ENCODE measurements around the gene TXLNG.

TXLNG gene

DNA sequence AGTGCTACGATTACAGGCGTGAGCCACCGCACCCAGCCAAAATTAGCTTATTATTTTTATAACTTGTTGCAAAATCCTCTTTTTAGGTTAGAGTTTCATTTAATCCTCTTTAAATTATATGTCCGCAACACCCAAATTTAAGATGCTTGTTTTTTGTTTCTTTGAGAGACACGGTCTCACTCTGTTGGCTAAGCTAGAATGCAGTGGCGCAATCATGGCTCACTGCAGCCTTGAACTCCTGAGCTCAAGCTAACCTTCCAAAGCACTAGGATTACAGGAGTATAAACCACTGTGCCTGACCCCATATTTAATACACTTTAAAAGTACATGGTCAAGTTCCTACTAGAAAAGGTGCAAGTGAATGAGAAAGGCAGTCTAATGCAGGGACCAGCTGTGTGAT lies 81.7 kb downstream of the TXLNG start:
- H3K4me3 ChIP-seq (ENCODE audit: low read length), result no peak overlapping the region; the same call in 1 of the 2 replicates
- TF ChIP-seq ZNF274 (IDR thresholded peaks at IDR 0.05; ENCODE audit: low read depth, low read length), result no peak

- no peak for TF ChIP-seq ZNF274 (IDR thresholded peaks at IDR 0.05; ENCODE audit: low read depth, low read length)
- H3K4me3 ChIP-seq (ENCODE audit: low read length), result peak overlapping the region; percentile 93
These were observed 82.7 kb downstream of the TXLNG start for GRCh38 chrX:16868920-16869319.

DNA sequence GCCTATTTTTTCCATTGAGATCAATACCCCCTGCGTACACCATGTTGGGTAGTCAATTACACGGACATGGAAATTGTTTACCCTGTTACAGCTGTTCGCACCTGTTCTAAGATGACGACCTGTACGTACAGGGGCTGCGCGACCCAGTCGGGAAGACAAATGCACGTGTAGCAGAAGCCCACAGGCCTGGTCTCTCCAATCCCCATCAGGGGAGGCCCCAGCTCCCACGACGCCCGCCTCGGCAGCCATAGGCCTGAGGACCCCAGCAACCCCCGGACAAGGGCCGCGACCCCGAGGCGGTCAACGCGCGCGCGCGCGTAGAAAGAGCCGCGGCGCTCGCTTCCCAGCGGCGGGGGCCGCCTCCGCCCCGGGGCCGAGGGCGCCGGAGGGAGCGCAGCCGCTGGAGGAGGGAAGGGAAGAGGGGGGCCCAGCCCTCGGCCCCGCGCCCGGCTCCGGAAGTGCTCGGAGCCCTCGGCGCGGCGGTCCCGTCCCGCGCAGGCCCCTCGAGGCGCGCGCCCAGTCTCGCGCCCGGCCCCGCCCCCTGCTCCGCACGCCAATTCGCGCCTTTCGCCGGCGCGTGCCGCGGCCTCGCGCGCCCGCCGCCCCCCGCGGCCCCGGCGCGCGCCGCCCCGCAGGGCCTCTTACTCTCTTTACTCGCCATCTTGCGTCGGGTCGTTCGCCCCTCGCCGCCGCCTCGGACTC lies 83.3 kb downstream of the TXLNG start:
- TF ChIP-seq ZNF274 (IDR thresholded peaks at IDR 0.05; ENCODE audit: low read depth, low read length), result no peak
- peak overlapping the region; percentile 93 for H3K4me3 ChIP-seq (ENCODE audit: low read length)

- no peak for TF ChIP-seq ZNF274 (IDR thresholded peaks at IDR 0.05; ENCODE audit: low read depth, low read length)
- peak within 1 kb of the TSS; percentile 93 for H3K4me3 ChIP-seq (ENCODE audit: low read length)
These were observed 84.0 kb downstream of the TXLNG start, which contains the start of gene RBBP7 for GRCh38 chrX:16870095-16870861. Gene RBBP7 (minus strand): TSS chrX:16870362. CDS start chrX:16870053, 309 bp downstream.

DNA sequence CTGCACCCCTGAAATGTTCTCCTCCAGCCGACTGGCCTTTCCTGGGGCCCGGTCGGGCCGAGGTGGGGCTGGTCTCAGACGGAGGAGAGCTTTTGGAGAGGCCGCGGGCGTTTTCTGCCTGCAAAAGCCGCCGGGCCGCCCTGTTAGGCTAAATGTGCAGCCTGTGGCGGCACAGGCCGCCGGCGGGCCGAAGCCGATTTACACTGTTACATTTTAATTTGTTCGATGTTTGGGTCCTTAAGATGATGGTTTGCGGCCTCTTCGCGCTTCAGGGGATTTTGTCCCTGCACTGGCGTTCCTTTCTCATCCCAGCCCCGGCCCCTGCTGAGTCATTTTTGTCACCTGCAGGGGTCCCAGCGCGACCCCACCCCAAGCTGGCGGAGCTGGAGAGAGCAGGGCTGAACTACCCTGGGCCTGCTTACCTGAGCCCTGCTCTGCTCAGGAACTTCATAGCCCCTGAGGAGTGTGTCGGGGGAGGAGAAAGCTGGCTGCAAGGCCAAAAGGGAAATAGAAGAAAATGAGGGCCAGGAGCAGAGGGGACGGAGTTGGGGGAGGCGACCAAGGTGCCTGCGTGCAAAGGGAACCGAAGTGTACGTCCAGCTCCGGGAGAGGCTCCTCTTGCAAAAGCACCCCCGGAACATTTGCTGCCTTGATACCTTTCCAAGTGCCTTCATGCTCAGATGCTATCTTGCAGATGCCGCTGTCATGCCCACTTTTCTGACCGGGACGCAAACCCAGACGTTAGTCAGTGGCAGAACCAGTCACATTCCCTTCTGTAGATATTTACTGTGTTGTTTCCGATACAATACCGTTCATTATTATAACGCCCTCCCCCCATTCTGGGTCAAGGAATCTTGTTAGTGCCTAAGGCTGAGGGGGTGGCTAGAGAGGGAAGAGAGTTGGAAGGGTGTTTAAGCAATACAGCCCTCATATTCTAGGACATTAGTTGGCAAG lies 84.9 kb downstream of the TXLNG start:
- no peak for TF ChIP-seq ZNF274 (IDR thresholded peaks at IDR 0.05; ENCODE audit: low read depth, low read length)
- H3K4me3 ChIP-seq (ENCODE audit: low read length), result peak overlapping the region; percentile 66; the same call in 1 of the 2 replicates

GRCh38 chrX:16873106-16873505 lies 86.8 kb downstream of the TXLNG start:
- no peak for TF ChIP-seq ZNF274 (IDR thresholded peaks at IDR 0.05; ENCODE audit: low read depth, low read length)
- no peak overlapping the region for H3K4me3 ChIP-seq (ENCODE audit: low read length)

DNA sequence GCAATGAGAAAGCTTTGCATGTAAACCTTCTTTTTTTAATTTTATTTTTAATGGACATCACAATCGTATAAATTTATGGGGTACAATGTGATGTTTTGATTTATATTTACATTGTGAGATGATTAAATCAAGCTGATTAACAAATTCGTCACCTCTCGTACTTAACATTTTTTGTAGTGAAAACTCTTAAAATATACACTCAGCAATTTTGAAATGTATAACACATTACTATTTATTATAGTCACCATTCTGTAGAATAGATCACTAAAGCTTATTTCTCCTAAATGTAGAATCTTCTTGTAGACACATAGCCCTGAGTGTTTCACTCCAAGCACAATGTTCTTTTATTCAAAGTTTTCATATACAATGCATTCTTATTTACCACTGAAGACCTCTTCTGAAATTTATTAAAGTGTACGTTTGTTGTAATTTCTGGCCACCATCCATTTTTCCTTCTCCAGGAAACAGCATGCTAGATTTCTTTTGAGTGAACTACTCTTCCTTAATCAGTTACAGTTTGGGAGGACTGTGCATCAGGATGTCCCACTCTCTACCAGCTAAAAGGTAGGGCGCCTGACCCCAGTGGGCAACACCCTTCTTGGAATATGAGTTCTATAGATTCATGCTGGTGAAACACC lies 88.3 kb downstream of the TXLNG start:
- no peak for TF ChIP-seq ZNF274 (IDR thresholded peaks at IDR 0.05; ENCODE audit: low read depth, low read length)
- H3K4me3 ChIP-seq (ENCODE audit: low read length), result no peak overlapping the region

GRCh38 chrX:16876696-16877095 lies 90.4 kb downstream of the TXLNG start:
- no peak for TF ChIP-seq ZNF274 (IDR thresholded peaks at IDR 0.05; ENCODE audit: low read depth, low read length)
- H3K4me3 ChIP-seq (ENCODE audit: low read length), result no peak overlapping the region

DNA sequence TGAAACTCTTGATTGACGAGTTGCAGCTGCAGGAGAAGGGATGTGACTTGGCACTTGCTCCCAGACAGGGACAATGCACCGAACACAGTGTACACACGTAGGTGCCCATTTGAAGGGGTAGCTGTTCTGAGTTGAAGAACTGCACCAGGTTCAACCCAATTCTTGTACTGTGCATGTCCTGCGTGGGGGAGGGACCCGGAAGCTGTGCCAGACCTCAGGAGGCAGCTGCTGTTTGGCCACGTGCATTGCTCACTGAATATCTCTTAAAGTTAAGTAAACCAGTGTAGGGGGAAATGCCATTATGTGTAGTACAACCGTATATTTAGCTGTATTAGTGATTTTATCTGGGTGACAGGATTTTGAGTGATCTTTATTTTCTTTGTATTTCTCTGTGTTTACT lies 95.9 kb downstream of the TXLNG start:
- peak overlapping the region; percentile 23; the same call in 1 of the 2 replicates for H3K4me3 ChIP-seq (ENCODE audit: low read length)
- no peak for TF ChIP-seq ZNF274 (IDR thresholded peaks at IDR 0.05; ENCODE audit: low read depth, low read length)

GRCh38 chrX:16882702-16883486 lies 96.6 kb downstream of the TXLNG start:
- peak overlapping the region; percentile 27; the same call in 1 of the 2 replicates for H3K4me3 ChIP-seq (ENCODE audit: low read length)
- TF ChIP-seq ZNF274 (IDR thresholded peaks at IDR 0.05; ENCODE audit: low read depth, low read length), result no peak

DNA sequence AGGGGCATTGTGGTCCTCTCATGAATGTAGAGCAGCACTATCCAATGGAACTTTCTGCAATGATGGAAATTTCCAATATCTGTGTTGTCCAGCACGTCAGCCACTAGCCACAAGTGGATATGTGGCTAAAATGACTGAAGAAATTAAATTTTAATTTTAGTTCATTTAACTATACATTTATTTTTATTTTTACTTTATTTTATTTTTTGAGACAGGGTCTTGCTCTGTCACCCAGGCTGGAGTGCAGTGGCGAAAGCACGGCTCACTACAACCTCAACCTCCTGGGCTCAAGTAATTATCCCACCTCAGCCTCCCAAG lies 97.2 kb downstream of the TXLNG start:
- no peak for TF ChIP-seq ZNF274 (IDR thresholded peaks at IDR 0.05; ENCODE audit: low read depth, low read length)
- H3K4me3 ChIP-seq (ENCODE audit: low read length), result no peak overlapping the region

- no peak for TF ChIP-seq ZNF274 (IDR thresholded peaks at IDR 0.05; ENCODE audit: low read depth, low read length)
- no peak overlapping the region for H3K4me3 ChIP-seq (ENCODE audit: low read length)
These were observed 99.4 kb downstream of the TXLNG start for GRCh38 chrX:16885628-16886027.
